HG03095 (cell line): ENCODE results near the gene IGSF9B.

Experiments
- ATAC-seq: cut with Tn5 transposase; IDR thresholded peaks from one replicate; pipeline ENCODE4 v1.9.1; 2021; ENCODE audit warnings: moderate library complexity; ENCODE audit not compliant: unreplicated experiment

The IGSF9B gene

DNA sequence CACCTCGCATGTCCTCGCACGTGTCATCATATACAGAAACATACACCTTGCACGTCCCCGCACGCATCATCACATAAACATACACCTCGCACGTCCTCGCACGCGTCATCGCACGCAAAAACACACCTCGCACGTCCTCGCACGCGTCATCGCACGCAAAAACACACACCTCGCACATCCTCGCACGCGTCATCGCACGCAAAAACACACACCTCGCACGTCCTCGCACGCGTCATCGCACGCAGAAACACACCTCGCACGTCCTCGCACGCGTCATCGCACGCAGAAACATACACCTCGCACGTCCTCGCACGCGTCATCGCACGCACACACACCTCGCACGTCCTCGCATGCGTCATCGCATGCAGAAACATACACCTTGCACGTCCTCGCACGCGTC, 16.7 kb downstream of the IGSF9B start:
- no peak for ATAC-seq

DNA sequence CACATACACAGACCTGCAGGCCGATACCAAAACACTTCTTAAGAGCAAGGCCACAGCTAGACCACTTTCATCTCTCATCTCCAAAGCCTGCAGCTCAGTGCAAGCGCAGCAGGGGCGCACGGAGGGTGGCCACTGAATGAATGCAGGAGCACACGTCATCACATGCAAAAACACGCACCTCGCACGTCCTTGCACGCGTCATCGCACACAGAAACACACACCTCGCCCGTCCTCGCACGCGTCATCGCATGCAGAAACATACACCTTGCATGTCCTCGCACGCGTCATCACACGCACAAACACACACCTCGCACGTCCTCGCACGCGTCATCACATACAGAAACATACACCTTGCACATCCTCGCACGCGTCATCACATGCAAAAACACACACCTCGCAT, 17.2 kb downstream of the IGSF9B start:
- no peak for ATAC-seq

DNA sequence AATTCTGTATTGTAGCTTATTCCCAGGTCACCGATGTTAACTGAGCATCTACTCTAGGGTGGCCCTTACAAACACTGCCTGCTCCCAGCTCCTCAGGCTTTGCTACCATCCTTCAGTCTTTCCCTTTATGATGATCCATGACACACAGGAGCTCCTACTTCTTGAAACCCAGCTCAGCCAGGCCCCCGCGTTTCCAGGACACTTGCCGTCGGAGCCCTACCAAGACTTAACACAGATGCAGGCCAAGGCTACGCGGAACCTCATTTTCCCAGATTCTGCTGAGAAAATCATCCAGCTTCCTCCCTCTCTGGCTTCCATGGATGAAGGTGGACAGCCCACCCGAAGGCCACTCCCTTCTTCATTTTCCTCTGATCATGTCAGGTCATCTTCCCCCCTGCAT, 18.6 kb downstream of the IGSF9B start:
- no peak for ATAC-seq

DNA sequence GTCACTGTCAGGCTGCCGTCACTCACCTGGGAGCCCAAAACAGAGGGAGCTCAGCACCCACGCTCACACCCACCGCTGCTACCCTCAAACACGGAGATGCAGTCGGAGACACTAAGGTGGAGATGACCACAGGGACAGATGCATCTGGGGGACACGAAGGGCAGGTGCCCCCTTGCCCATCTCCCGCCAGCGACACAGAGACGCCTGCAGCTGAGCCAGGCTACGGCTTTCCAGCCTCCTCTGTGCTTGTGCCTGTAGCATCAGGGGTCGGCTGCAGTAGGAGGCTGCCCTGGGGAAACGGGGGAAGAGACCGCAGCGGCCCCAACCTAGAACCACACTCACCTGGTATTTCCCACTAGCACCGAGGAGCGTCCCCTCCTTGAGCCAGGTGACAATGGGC, 19.3 kb downstream of the IGSF9B start:
- ATAC-seq: no peak

DNA sequence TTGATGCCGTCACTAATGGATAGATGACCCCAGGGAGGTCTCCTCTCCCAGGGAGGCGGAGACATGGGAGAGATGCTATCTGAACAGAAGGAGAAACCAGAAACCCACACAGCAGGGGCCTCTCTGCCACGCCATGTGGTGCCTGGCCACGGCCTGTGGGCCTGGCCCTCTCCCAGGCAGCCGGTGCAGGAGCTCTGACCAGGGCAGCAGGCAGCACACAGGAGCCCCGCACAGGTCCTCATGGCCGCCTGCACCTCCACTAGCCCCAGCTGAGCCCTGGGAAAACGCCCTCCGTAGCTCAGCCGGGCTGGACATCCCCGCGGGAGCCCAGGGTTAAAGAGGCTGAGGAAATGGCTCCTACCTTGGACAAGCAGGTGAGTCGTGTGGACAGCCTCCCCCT, 19.8 kb downstream of the IGSF9B start:
- ATAC-seq: no peak

DNA sequence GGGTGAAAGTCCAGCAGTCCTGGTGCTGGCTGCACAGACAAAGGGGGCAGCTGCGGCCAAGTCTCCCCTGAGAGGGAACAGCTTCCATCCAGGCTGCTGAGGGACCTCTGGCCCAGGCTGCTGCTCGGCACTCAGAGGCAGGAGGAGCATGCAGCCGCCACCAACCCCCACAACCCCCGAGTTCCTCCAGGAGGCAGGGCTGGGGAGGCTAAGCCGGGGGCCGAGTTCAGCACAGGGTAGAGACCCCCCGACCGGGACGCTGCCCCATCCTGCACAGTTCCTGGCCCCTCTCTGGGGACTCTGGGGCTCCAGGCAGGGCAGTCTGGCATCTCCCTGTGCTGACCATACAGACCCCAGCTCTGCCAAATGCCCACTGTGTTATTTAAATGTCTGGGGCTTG, 20.2 kb downstream of the IGSF9B start:
- no peak for ATAC-seq

DNA sequence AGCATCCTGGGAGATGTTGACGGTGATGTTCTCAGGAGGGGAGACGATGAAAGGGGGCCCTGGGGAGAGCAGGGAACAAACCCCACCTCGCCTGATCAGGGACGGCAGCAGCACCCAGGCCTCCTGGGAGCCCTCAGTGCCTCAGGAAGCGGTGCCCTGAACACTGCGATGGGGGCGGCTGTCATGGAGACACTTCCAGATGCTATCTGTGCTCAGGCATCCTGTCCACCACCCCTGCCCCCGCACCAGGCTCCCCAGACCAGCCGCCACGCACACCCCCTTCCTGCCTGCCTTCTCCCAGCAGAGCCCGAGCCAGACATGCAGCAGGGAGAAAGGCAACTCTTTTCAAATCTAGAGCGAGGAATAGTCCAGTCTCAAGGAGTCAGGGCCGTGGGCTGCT, 20.6 kb downstream of the IGSF9B start:
- ATAC-seq: no peak

DNA sequence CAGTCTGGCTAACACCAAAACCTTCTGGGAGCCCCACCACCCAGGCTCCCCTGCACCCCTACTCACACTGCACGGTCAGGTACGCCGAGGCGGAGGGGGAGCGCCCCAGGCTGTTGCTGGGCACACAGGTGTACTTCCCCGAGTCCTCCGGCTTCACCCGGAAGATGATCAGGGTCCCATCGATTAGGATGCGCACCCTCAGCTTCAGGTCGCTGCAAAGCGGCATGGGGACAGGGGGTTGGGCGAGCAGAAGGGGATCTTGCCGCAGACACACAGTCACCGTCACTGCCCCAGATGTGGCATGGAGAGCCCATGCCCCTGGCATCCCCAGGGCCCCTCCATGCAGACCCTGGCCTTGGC, 21.2 kb downstream of the IGSF9B start:
- no peak for ATAC-seq

DNA sequence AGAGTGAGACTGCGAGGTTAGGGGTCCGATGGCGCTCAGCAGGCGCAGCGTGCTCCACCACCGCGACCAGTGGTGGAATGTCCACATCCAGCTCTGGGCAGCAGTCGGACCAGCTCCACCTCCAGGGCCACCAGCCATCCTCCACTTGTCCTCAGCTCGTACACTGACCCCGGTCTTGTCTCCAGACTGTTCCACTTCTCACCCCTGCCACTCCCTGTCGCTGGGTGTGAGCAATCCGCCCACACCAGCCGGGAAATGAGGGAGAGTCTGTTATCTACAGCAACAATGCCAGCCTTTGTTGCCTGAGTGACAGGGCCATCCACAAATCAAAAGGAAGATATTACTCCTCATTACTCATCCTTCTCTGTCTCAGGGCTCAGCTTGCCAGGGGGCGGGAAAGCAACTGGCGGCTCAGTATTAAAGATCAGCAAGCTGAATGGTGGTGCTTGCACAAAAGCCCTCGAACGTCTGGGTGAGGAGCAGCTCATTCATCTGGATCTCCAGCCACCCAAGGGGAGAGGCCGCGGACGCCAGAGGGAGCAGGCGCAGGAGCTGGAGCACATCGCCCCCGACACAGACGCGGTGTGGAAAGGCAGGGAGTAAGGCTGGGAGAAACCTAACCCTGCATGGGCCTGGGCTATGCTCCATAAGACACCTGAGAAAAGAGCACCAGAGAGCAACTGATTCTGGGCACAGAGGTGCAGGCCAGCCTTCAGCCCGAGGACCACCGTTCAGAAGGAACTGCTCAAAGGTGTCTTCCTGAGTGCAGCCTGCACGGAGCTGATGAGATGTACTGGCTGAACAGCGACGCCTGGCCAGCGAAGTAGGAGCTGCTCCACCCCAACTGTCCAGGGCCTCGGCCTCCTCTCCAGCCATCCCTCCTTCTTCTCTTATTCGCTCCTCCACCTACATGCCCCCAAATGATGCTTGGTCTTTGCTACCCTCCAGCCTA, 21.9 kb downstream of the IGSF9B start:
- ATAC-seq: no peak

DNA sequence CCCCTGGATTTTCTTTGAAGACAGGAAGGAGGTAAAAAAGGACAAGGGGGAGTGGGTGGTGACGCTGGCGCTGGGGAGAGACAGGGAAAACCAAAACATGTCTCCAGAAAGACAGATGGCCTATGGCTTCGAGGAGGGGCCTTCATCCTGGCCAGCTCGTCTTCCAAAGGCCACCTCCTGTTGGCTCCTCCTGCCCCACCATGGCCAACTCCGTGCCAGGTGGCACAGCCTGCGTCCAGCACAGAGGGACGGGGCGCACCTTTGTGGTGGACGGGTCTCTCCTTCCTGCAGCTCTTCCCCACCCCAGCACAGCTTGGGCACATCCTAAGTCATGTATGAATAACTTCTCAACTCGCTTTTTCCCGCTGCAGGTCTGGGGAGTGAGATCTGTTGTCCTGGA, 22.7 kb downstream of the IGSF9B start:
- no peak for ATAC-seq

DNA sequence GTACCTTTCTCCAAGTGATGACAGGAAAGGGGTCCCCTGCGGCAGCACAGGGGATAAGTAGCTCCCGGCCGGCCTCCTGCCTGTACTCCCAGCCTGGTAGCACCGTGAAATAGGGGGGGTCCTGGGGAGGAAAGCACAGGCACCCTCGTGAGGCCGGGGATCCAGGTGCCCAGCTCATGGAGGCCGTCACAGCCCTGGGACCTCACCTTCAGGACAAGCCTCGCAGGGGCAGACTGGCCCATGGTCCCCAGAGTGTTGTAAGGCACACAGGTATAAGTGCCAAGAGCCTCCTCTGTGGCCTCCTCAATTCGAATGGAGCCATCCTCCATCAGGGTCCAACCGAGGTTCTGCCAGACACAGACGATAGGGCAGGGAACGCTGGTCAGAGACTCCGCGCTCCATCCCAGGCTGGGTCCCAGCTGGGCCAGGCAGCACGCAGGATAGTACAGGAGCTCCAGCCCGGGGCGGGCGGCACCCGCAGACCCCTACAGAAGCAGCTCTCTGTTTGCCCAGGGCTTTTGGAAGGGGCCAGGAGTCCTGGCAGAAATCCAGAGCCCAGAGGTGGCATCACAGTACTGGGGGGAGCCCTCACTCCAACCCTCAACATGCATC, 25.2 kb downstream of the IGSF9B start:
- no peak for ATAC-seq

DNA sequence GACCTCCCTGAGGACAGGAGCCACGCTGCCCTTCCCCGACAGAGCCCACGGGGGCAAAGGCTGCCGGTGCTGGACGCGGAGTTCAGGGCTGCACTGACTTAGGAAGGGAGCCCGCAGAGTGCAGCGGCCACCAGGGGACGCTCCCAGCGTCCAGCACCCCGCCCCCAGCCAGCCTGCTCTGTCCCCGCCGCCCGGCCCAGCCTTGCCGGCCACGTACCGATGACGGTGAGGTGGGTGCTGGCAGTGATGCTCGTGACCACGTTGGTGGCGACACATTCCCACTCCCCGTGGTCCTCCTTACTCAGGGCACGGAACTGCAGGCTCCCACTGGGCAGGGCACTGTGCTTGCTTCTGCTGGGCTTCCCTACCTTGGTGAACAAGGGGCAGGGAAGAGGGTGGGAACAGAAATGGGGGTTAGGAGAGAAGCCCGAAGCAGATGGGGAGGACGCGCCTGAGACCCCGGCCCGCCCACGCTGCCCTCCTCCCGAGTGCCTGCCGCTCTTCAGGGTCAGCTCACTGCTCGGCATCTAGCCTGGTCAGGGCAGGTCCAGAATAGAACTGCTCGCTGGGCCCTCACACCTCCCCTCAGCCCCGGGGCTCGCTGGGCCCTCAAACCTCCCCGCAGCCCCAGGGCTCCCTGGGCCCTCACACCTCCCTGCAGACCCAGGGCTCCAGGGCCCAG, 25.9 kb downstream of the IGSF9B start:
- ATAC-seq: no peak

DNA sequence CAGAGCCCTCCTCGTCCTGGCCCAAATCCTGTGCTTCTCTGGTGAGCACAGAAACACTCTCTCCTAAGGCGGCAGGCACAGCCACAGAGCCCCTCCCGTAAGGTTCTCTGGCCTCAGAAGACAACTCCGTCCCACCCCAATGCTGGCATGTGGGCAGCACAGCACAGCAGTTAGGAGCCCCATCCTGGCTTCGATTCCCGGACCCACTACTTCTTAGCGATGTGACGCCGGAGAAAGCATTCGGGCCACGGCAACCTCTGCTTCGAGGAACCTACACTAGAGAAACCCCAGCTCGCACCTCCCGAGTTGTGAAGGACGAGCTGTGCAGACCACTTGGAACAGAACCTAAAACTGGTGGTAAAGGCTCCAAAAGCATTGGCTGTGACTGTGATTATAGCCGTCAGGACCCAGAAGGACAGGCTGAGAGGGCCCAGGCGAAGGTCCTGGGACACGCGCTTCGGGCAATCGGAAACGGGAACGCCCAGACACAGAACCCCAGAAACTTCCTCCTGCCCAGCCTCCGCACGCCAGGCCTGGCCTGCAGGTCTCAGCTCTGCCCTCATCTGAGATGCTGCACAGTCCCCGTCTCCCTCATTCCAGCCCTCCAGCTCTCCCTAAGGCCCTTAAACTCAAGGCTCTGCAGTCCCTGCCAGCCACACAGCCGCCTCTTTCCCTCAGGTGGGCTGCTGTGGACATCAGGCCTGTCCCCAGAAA, 26.6 kb downstream of the IGSF9B start:
- no peak for ATAC-seq

DNA sequence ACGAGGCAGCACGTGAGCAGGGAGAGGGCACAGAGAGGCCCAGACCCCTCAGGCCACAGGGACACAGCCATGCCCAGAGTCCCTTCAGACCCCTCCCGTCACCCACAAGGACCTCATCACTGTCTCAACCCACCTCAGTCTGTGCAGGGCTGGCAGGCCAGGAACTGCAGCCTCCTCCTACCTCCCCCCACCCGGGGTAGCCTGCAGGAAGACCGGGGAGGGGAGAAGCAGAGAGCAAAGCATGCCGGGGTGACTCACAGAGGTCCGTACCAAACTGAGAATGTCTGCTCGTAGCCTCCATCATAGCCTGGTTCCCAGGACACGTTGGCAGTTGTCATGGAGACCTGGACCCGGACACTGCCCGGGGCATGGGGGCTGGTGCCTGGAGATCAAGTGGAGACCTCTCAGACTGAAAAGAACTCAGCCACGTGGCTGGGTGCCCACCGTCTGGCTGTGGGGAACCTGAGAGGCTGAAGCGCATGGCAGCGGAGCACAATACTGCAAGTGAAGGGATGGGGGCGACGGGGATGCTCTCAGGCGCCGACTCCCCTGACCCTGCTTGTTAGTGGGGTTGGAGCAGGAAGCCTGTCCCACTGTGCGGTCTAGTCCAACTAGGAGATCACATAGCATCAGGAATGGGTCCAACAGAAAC, 27.2 kb downstream of the IGSF9B start:
- ATAC-seq: no peak

DNA sequence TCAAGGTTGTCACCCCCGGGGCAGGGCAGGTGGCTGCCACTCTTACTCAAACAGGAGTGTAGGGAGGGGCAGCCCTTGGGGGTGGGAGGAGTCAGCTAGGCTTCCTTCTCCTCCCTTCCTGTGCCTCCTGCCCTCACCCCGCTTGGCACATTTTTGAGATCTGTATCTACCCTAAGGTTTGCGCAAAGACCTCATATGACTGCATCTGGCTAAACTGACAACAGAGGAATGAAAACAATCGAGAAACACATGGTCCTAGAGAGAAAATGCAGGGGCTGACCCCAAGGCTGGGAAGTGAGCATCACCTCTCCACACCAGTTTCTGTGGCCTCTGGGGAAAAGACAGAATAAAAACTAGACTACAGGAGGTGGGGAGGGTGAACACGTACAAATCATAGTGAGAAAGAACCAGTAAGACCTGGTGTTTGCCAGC, 28.1 kb downstream of the IGSF9B start:
- peak; percentile 60 for ATAC-seq

DNA sequence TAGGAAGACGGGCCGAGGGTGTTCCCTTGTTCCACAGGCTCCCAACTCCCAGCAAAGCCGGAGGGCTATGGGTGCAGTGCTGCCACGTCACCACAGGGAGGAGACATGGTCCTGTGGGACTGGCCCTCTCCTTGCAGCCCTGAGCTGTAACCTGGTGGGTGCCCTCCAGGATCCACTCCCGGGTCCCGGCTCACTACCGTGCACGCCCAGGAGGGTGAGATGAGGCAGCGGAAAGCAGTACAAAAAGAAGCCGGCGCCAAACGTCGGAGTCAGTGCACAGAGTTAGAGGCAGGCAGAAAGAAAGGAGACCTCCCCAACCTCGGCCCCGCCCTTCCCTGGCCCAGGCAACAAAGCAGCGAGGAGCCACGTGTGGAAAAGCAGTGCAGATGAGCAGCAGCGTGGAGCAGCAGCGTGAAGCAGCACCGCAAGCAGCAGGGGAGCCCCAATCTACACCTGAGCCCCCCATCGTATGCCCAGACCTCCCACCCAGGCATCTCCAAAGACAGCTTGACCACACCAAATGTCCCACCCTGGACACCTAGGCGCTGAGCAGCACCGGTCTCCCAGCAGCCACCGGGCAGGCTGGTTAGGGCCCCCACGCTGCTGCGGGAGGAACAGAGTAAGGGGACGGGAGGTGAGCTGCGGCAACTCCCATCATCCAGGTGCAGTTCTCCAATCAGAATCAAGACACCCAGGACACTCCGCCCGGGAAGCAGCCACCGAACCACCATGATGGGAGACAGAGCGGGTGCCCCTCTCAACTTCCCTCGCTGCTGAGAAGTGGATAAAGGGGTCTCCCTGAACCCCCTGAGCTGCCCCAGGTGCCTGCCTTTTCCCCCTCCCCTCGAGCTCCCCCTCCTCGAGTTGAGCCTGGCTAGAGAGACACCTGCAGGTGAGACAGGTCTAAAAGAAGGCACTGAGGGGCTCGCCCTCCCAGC, 28.8 kb downstream of the IGSF9B start:
- ATAC-seq: peak; percentile 76

DNA sequence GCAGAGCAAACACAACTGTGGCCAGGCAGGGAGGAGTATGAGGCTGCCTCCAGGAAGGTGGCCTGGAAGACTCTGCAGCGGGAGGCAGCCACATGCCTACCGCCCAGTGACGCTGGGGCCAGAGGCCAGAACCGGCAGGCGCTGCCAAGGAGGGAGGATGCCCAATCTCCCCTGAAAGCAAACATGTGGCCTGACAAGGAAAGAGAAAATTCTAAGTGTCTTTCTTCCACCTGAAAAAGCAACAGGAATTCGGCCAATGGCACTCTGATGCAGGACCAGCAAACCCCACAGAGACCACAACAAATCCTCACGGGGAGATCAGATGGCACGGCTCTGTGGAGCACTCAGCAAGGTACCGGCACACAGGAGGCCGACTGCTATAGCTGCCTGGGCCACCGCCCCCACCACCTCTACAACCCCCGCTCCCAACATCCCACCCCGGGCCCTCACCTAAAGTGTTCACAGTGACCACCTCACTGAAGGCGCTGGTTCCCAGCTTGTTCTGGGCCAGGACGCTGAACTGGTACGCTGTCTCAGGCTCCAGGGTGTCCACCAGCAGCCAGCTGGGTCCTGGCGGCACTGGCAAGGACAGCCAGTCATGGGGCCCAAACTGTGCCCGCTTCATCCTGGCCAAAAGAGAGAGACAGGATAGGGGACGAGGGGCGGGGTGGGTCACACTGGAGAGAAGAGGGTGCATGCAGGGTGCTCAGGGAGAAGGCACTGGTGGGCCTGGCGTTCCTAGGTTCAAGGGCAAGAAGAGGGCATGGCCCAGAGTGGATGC, 30.1 kb downstream of the IGSF9B start:
- no peak for ATAC-seq

DNA sequence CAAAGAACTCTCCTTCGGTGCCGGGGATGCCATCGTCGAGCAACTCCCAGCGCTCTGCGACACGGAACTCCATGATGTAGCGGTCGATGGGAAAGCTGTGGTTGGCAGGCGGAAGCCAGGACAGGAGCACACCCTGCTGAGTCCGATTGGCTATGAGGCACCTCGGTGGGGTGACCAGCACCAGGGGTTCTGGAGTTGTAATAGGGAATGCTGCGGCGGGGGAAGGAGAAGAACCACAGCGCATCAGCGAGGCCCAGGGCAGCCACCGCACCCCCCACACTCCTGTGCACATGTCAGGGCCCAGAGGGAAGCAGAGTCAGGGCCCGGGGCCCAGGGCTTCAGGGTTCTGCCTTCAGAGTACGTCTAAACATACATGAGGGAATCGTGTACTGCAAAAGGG, 31.0 kb downstream of the IGSF9B start:
- ATAC-seq: no peak

DNA sequence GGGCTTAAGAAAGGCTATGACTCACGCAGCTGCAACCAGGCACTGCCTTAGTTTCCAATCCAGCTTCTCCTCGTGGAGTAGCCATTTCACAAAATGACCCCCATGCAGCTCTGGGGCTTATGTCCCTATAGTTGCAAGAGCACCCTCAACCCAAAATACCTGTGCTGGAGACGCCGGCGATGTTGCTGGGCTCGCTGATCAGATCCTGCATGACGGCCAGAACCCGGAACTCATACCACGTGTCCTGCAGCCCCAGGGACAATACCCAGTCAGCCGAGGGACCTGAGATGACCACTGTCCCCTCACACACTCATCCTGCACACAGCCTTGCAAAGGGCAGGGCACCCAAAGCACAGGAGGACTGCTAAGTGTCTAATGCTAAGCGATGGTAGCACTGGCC, 32.1 kb downstream of the IGSF9B start:
- ATAC-seq: no peak
